HG02973 (cell line): Measurements from ENCODE around the gene SLC4A4.

Experiments used
- ATAC-seq: cut with Tn5 transposase; IDR thresholded peaks from one replicate; pipeline ENCODE4 v1.9.1; 2021; ENCODE audit warnings: moderate library complexity; ENCODE audit not compliant: unreplicated experiment

SLC4A4 gene

GRCh38 chr4:71356924-71357663 is 18.3 kb downstream of the SLC4A4 start:
- no peak for ATAC-seq

DNA sequence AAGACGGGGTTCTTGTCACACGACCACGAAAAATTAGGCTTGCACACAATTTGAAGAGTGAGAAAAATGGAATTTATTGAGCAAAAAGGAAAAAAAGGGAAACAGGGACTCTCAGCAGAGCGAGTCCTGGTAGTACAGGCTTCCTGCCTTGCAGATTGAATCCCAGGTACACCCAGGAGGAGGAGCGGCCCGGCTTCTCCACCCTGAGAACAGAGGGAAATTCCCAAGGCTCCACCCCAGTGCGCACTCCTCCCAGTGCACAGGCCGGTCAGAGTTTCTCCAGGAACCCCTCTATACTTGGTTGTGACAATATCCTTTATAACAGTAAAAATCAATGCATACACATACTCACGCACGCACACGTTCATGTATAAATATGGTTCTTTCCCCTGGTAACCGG is 22.0 kb downstream of the SLC4A4 start:
- ATAC-seq = no peak

GRCh38 chr4:71361476-71361875 is 22.7 kb downstream of the SLC4A4 start:
- no peak for ATAC-seq

DNA sequence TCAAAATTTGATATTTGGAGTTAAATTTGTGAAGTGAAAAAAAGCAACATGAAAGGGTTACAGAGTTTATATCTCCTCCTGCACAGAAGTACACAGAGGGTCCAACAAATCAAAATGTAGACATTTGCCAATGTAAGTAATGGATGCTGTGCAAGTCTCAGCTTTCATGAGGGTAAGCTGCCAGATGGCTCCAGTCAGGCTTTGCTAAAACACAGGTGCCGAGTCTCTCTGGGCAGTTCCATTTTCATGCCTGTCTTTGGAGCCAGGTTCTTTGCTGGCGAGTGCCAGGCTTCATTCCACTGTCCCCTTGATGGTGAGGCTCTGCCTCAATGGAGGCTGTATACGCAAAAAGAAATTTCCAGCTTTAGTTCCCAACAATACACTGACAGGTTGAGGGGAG is 27.9 kb downstream of the SLC4A4 start:
- ATAC-seq = no peak

- no peak for ATAC-seq
These were observed 28.7 kb downstream of the SLC4A4 start for GRCh38 chr4:71367546-71367945.

- ATAC-seq = no peak
These were observed 30.1 kb downstream of the SLC4A4 start for GRCh38 chr4:71368906-71369305.

DNA sequence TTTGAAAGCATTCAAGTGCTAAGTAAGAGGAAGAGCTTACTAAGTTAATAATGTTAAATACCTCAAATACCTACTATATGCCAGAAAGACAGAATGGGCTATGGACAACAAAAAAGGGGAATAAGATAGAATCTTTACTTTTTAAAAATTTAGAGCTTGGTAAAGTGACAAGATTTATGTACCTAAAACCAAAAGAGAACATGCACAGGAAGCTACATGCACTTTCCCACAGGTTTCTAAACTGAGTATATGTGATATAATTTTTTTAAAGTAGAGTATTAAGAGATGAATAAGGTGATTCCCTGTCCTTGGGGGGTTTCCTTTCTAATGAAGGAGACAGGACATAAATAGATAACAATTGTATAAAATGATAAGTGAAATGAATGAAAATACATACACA is 30.7 kb downstream of the SLC4A4 start:
- no peak for ATAC-seq

DNA sequence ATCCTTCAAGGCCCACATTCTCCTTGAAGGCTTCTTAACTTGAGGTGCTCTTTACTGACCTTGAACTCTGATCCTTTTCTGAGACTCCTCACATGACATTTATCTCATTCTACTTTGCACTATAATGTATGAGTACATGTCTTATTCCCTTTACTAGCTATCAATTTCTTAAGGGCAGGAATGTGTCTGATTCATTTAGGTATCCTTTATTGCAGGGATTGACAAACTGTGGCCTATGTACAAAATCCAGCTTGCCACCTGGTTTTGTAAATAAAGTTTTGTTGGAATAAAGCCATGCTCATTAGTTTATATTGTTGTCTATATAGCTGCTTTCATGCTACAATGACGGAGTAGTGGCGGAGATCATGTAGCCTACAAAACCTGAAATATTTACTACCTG is 36.7 kb downstream of the SLC4A4 start:
- no peak for ATAC-seq

DNA sequence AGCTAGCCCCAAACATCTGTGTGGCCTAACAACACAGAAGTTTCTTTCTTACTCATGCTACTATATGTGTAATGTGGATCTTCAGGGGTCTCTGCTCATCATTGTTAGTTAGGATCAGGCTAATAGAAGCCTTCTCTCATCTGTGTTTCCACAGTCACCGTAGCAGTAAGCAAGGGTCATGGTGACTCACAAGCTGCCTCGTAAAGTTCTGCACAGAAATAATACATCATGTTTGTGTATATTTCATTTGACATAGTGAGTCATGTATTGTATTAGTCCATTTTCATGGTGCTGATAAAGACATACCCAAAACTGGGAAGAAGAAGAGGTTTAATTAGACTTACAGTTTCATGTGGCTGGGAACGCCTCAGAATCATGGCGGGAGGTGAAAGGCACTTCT is 38.7 kb downstream of the SLC4A4 start:
- no peak for ATAC-seq

- no peak for ATAC-seq
These were observed 40.3 kb downstream of the SLC4A4 start for GRCh38 chr4:71379126-71379525.

GRCh38 chr4:71380788-71381187 is 42.0 kb downstream of the SLC4A4 start:
- ATAC-seq = no peak

- no peak for ATAC-seq
These were observed 43.5 kb downstream of the SLC4A4 start for GRCh38 chr4:71382125-71382899.

- no peak for ATAC-seq
These were observed 44.2 kb downstream of the SLC4A4 start for GRCh38 chr4:71382900-71383560.

GRCh38 chr4:71383984-71384383 is 45.2 kb downstream of the SLC4A4 start:
- ATAC-seq = no peak

DNA sequence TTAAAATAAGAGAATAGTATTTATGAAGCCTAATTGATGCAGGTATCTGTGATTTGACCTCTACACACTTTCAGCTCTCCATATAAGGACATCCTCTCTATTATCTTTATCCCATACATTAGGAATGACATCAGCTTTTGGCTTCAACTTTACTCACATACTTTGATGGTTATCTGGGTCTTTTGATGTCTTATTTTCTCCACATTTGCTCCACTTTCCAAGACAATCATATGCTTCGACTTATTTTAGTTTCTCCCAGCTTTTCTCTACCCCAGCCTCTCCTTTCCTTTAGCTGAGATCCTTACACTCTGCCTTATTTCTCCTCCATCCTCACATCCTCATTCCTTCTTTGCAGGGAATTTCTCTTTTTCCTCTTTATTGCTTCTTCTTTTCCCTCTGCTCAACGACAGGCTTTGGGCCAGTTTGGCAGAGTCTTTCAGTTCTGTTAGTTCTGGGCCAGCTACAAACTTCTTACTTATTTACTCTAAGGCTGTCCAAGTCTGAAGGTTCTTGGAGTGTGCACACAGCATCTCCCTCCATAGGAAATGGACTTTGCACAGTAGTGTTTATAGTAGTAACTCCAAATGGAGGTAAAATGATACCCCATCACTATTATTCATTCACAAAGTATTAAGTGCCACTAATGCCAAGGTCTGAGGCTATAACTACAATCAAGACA is 50.5 kb downstream of the SLC4A4 start:
- ATAC-seq = no peak

- ATAC-seq = no peak
These were observed 53.3 kb downstream of the SLC4A4 start for GRCh38 chr4:71392109-71392508.

- no peak for ATAC-seq
These were observed 57.6 kb downstream of the SLC4A4 start for GRCh38 chr4:71396382-71396781.

GRCh38 chr4:71400810-71401209 is 62.0 kb downstream of the SLC4A4 start:
- ATAC-seq = no peak

DNA sequence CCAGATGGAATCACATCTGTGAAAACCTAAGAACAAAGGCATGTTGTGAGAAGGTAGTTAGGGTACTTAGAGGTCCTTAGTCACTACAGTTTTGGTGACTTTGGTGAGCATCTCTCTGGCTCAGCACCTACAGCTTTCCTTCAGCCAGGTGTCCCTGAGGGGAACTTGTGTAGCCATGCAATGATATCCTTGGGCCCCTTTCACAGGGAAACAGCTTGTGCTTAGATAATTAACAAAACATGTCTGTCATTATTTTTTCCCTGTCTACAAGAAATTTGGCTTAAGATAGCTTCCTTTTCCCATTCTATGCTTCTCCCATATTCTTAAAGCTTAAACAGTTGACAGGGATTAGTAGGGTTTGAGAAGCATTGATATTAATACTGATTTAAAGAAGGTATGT is 63.8 kb downstream of the SLC4A4 start:
- no peak for ATAC-seq

GRCh38 chr4:71404049-71404448 is 65.2 kb downstream of the SLC4A4 start:
- ATAC-seq = no peak

DNA sequence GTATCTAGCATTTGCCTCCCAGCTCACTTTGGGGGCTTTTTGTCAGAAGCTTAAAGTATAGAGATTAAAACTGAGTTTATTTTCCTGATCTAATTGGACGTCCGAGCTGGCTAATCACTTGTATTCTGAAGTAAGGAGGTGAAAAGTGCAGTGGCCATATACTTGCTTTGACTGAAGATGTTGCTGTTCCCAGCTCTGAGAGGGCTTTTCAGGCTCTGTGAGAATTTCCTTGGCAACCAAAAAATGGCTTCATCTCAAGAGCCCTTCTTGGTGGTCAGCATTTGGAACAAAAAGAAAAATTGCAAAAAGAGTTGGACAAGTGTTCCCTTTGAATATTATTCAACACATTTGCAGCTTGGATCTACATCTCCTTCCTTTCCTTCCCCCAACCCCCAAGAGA is 67.0 kb downstream of the SLC4A4 start:
- no peak for ATAC-seq
